VCaP (cell line): Measurements from ENCODE around the gene YY2.
A peak's percentile ranks its signal among the peaks of the same experiment; 100 is the strongest.

Source experiments
- H3K27ac ChIP-seq: fragments of 450-650 bp; 2 replicates; pipeline ENCODE4 v1.5.1; 2017
- CTCF ChIP-seq: fragments of 450-650 bp; conservative IDR thresholded peaks from 2 replicates; pipeline ENCODE4 v1.5.1; 2017; ENCODE audit warnings: mild to moderate bottlenecking, moderate library complexity

Gene YY2

GRCh38 chrX:21847342-21847741, 8.4 kb upstream of the YY2 start:
- no peak for TF ChIP-seq CTCF
- H3K27ac ChIP-seq, result no peak overlapping the region

- no peak for TF ChIP-seq CTCF
Observed at GRCh38 chrX:21853578-21853977, 2.2 kb upstream of the YY2 start.

GRCh38 chrX:21856504-21856903, 717 bp downstream of the YY2 start:
- no peak overlapping the region for H3K27ac ChIP-seq
- TF ChIP-seq CTCF, result no peak

More at GRCh38 chrX:21853578-21853977, 2.2 kb upstream of the YY2 start:
- no peak overlapping the region for H3K27ac ChIP-seq

GRCh38 chrX:21863241-21863640, 7.5 kb downstream of the YY2 start:
- TF ChIP-seq CTCF, result no peak
- H3K27ac ChIP-seq, result no peak overlapping the region

GRCh38 chrX:21865436-21865835, 9.6 kb downstream of the YY2 start:
- H3K27ac ChIP-seq, result no peak overlapping the region
- no peak for TF ChIP-seq CTCF

- H3K27ac ChIP-seq, result no peak overlapping the region
Observed at GRCh38 chrX:21870494-21870893, 14.7 kb downstream of the YY2 start.

GRCh38 chrX:21873063-21873775, 17.4 kb downstream of the YY2 start:
- TF ChIP-seq CTCF, result no peak
- peak overlapping the region; percentile 79; the same call in 1 of the 2 replicates for H3K27ac ChIP-seq

More at GRCh38 chrX:21870494-21870893, 14.7 kb downstream of the YY2 start:
- TF ChIP-seq CTCF, result no peak

GRCh38 chrX:21874182-21874581, 18.4 kb downstream of the YY2 start:
- H3K27ac ChIP-seq, result peak overlapping the region; percentile 79
